HEK293T (cell line): Measurements from ENCODE around the gene TBC1D24.

Experiments
- FOXM1 ChIP-seq: fragments of 450-650 bp; IDR thresholded peaks from 2 replicates; pipeline ENCODE4 v1.6.1; 2017; ENCODE audit warnings: mild to moderate bottlenecking, borderline replicate concordance
- L3MBTL2 ChIP-seq: fragments of 450-650 bp; conservative IDR thresholded peaks from 2 replicates; pipeline ENCODE4 v1.6.1; 2016; ENCODE audit warnings: mild to moderate bottlenecking

DNA sequence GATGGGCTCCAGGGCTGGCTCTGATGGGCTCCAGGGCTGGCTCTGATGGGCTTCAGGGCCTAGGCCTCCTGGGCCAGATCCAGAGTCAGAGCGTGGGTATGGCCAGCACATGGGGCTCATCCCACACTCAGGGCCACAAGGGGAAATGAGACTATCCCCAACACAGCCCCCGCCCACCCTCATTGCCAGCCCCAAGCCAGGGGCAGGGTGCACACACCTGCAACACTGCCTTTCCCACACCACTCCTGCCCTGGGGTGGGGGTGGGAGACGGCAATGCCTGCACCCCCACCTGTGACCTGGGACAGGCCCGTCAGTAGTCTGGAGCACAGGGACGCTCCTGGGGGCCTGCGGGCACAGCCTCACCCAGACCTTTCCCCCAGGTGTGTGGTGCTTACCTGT is 24.5 kb downstream of the TBC1D24 start:
- no peak for TF ChIP-seq FOXM1
- no peak for TF ChIP-seq L3MBTL2
